ENCODE results near the gene COQ2. TPM values are rescaled to one million over a fixed set of nuclear protein-coding genes. Genes with fewer than 3 reads are reported as not detected.

Gene COQ2
- total and polyA plus RNA-seq, 2 experiments from 2014 or later = 21.1 to 25.3 TPM

DNA sequence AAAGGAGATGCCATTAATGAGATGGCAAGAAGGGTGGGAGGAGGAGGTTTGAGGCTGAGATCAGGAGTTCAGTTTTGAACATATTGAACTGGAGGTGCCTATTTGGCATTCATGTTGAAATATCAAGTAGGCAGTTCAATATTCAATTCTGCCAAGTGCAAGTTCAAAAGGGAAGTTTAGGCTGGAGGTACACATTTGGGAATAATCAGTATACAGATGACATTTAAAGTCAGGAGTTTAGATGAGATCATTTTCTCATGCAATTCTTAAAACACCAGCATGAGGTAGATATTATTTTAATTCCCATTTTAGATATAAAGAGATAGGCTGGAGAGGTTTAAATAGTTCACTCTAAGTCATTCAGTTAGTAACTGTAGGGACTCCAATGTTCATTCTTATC is 26.1 kb downstream of the COQ2 start:
- no peaks in the 10 kb centered on the region for H3K36me3 ChIP-seq (ENCODE audit: insufficient read depth)
- Mint-ChIP-seq H3K9me3 (no peaks in the 10 kb centered on the region), H3K4me1 (no peaks in the 10 kb centered on the region), H3K4me3 (no peak overlapping the region), H3K27ac (no peak overlapping the region), H3K27me3 (ENCODE audit: insufficient read depth, low read depth, poor library complexity) (peaks cover 1% of the 10 kb centered on the region), H3K36me3 (ENCODE audit: low read depth) (peaks cover 5% of the 10 kb centered on the region; the same call in 1 of the 3 replicates)
- no peak overlapping the region for H3K4me3 ChIP-seq
- no peaks in the 10 kb centered on the region for H3K27me3 ChIP-seq (ENCODE audit: insufficient read depth)
- ATAC-seq (no peak), DNase-seq (ENCODE audit: low spot score) (no peak)
- no peaks in the 10 kb centered on the region for H3F3A ChIP-seq (replicated peaks; ENCODE audit: low read depth)
- no peaks in the 10 kb centered on the region for H3K4me1 ChIP-seq (ENCODE audit: insufficient read depth)
- no peaks in the 10 kb centered on the region for H3K9me2 ChIP-seq (ENCODE audit: insufficient read depth)
- peaks cover 7% of the 10 kb centered on the region; the same call in 1 of the 2 replicates for H4K20me1 ChIP-seq (replicated peaks; ENCODE audit: insufficient read depth)
- TF ChIP-seq ZNF114 (CRISPR knock-in tag; IDR thresholded peaks at IDR 0.05) = no peak
- H3K79me2 ChIP-seq (replicated peaks; ENCODE audit: insufficient read depth) = no peaks in the 10 kb centered on the region
- no peak overlapping the region for H2AFZ ChIP-seq
- no peak overlapping the region for H3K27ac ChIP-seq (ENCODE audit: low read depth)
- H3K4me2 ChIP-seq = no peak overlapping the region

DNA sequence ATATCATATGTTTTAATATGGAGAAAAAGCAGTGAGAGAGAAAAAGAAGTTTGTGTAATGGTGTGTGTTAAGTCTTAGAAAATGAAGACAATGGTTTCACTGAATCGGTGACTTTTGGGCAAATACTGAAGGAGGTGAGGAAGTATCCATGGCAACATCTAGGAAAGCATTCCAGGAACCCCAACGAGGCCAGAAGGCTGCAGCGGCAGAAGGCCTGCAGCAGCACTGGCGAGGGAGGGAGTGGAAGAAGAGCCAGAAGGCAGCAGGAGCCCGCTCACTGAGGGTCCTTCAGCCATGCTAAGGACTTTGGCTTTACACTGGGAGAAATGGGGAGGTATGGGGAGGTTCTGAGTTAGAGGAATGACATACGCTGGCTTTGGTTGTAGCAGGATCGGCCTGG is 26.8 kb downstream of the COQ2 start:
- Mint-ChIP-seq H3K36me3 (ENCODE audit: low read depth) (peaks cover 1% of the 10 kb centered on the region; the same call in 1 of the 3 replicates), H3K27ac (no peak overlapping the region), H3K4me3 (no peak overlapping the region), H3K27me3 (ENCODE audit: insufficient read depth, low read depth, poor library complexity) (peaks cover 1% of the 10 kb centered on the region), H3K4me1 (no peaks in the 10 kb centered on the region), H3K9me3 (no peaks in the 10 kb centered on the region)
- Histone ChIP-seq H3K36me3 (ENCODE audit: insufficient read depth) (no peaks in the 10 kb centered on the region), H3K4me2 (no peak overlapping the region), H3K9me2 (ENCODE audit: insufficient read depth) (no peaks in the 10 kb centered on the region), H3K27me3 (ENCODE audit: insufficient read depth) (no peaks in the 10 kb centered on the region), H2AFZ (no peak overlapping the region), H3F3A (replicated peaks; ENCODE audit: low read depth) (no peaks in the 10 kb centered on the region), H3K4me3 (no peak overlapping the region), H4K20me1 (replicated peaks; ENCODE audit: insufficient read depth) (peaks cover 5% of the 10 kb centered on the region; the same call in 1 of the 2 replicates), H3K79me2 (replicated peaks; ENCODE audit: insufficient read depth) (no peaks in the 10 kb centered on the region), H3K4me1 (ENCODE audit: insufficient read depth) (no peaks in the 10 kb centered on the region), H3K27ac (ENCODE audit: low read depth) (no peak overlapping the region)
- TF ChIP-seq JUNB (IDR thresholded peaks at IDR 0.05; ENCODE audit: unreplicated experiment) = no peak
- TF ChIP-seq ZNF331 (CRISPR knock-in tag; IDR thresholded peaks at IDR 0.05; ENCODE audit: low read depth) = no peak
- no peak for TF ChIP-seq POLR2AphosphoS5 (IDR thresholded peaks at IDR 0.05; ENCODE audit: low read depth)
- TF ChIP-seq CREB1 (CRISPR knock-in tag; IDR thresholded peaks at IDR 0.05; ENCODE audit: low read depth) = no peak
- DNase-seq (ENCODE audit: low spot score) (no peak), ATAC-seq (no peak)

DNA sequence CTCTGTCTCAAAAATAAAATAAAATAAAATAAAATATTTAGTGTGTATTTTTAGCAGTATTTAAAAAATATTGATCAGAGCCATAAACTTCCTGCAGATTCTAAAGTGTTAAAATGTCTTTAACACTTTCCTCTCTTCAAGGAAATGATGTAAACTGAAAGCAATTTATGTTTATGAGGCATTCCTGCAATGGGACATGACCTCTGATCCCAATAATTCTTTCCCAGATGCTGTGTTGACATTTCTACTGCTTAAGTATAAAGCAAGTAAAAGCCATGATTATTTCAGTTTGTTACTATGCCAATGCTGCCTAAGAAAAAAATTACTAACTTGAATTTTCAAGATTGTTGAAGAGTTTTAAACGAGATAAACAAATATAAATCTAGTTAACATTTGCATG is 29.0 kb downstream of the COQ2 start:
- Histone ChIP-seq H3K4me2 (no peak overlapping the region), H3K27ac (ENCODE audit: low read depth) (no peak overlapping the region), H3K36me3 (ENCODE audit: insufficient read depth) (no peaks in the 10 kb centered on the region), H3K4me1 (ENCODE audit: insufficient read depth) (no peaks in the 10 kb centered on the region), H3K27me3 (ENCODE audit: insufficient read depth) (no peaks in the 10 kb centered on the region), H3F3A (replicated peaks; ENCODE audit: low read depth) (no peaks in the 10 kb centered on the region), H4K20me1 (replicated peaks; ENCODE audit: insufficient read depth) (no peaks in the 10 kb centered on the region), H3K9me2 (ENCODE audit: insufficient read depth) (no peaks in the 10 kb centered on the region), H3K4me3 (no peak overlapping the region), H2AFZ (no peak overlapping the region), H3K79me2 (replicated peaks; ENCODE audit: insufficient read depth) (no peaks in the 10 kb centered on the region)
- H3K36me3 Mint-ChIP-seq (ENCODE audit: low read depth) = no peaks in the 10 kb centered on the region; the same call in 2 of the 3 replicates
- H3K9me3 Mint-ChIP-seq = no peaks in the 10 kb centered on the region
- DNase-seq (ENCODE audit: low spot score) (no peak), ATAC-seq (no peak)
- peaks cover 1% of the 10 kb centered on the region for H3K27me3 Mint-ChIP-seq (ENCODE audit: insufficient read depth, low read depth, poor library complexity)
- peaks cover 4% of the 10 kb centered on the region; the same call in 2 of the 3 replicates for H3K4me1 Mint-ChIP-seq
- H3K4me3 Mint-ChIP-seq = no peak overlapping the region
- no peak overlapping the region for H3K27ac Mint-ChIP-seq
- TF ChIP-seq ZNF331 (CRISPR knock-in tag; IDR thresholded peaks at IDR 0.05; ENCODE audit: low read depth) = no peak
- TF ChIP-seq, protein P1, sequence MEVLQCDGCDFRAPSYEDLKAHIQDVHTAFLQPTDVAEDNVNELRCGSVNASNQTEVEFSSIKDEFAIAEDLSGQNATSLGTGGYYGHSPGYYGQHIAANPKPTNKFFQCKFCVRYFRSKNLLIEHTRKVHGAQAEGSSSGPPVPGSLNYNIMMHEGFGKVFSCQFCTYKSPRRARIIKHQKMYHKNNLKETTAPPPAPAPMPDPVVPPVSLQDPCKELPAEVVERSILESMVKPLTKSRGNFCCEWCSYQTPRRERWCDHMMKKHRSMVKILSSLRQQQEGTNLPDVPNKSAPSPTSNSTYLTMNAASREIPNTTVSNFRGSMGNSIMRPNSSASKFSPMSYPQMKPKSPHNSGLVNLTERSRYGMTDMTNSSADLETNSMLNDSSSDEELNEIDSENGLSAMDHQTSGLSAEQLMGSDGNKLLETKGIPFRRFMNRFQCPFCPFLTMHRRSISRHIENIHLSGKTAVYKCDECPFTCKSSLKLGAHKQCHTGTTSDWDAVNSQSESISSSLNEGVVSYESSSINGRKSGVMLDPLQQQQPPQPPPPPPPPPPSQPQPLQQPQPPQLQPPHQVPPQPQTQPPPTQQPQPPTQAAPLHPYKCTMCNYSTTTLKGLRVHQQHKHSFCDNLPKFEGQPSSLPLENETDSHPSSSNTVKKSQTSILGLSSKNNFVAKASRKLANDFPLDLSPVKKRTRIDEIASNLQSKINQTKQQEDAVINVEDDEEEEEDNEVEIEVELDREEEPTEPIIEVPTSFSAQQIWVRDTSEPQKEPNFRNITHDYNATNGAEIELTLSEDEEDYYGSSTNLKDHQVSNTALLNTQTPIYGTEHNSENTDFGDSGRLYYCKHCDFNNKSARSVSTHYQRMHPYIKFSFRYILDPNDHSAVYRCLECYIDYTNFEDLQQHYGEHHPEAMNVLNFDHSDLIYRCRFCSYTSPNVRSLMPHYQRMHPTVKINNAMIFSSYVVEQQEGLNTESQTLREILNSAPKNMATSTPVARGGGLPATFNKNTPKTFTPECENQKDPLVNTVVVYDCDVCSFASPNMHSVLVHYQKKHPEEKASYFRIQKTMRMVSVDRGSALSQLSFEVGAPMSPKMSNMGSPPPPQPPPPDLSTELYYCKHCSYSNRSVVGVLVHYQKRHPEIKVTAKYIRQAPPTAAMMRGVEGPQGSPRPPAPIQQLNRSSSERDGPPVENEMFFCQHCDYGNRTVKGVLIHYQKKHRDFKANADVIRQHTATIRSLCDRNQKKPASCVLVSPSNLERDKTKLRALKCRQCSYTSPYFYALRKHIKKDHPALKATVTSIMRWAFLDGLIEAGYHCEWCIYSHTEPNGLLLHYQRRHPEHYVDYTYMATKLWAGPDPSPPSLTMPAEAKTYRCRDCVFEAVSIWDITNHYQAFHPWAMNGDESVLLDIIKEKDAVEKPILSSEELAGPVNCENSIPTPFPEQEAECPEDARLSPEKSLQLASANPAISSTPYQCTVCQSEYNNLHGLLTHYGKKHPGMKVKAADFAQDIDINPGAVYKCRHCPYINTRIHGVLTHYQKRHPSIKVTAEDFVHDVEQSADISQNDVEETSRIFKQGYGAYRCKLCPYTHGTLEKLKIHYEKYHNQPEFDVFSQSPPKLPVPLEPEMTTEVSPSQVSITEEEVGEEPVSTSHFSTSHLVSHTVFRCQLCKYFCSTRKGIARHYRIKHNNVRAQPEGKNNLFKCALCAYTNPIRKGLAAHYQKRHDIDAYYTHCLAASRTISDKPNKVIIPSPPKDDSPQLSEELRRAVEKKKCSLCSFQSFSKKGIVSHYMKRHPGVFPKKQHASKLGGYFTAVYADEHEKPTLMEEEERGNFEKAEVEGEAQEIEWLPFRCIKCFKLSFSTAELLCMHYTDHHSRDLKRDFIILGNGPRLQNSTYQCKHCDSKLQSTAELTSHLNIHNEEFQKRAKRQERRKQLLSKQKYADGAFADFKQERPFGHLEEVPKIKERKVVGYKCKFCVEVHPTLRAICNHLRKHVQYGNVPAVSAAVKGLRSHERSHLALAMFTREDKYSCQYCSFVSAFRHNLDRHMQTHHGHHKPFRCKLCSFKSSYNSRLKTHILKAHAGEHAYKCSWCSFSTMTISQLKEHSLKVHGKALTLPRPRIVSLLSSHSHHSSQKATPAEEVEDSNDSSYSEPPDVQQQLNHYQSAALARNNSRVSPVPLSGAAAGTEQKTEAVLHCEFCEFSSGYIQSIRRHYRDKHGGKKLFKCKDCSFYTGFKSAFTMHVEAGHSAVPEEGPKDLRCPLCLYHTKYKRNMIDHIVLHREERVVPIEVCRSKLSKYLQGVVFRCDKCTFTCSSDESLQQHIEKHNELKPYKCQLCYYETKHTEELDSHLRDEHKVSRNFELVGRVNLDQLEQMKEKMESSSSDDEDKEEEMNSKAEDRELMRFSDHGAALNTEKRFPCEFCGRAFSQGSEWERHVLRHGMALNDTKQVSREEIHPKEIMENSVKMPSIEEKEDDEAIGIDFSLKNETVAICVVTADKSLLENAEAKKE (CRISPR knock-in tag; IDR thresholded peaks at IDR 0.05) = no peak
- TF ChIP-seq NANOG (IDR thresholded peaks at IDR 0.05; ENCODE audit: borderline replicate concordance) = no peak
- TF ChIP-seq, protein P2, sequence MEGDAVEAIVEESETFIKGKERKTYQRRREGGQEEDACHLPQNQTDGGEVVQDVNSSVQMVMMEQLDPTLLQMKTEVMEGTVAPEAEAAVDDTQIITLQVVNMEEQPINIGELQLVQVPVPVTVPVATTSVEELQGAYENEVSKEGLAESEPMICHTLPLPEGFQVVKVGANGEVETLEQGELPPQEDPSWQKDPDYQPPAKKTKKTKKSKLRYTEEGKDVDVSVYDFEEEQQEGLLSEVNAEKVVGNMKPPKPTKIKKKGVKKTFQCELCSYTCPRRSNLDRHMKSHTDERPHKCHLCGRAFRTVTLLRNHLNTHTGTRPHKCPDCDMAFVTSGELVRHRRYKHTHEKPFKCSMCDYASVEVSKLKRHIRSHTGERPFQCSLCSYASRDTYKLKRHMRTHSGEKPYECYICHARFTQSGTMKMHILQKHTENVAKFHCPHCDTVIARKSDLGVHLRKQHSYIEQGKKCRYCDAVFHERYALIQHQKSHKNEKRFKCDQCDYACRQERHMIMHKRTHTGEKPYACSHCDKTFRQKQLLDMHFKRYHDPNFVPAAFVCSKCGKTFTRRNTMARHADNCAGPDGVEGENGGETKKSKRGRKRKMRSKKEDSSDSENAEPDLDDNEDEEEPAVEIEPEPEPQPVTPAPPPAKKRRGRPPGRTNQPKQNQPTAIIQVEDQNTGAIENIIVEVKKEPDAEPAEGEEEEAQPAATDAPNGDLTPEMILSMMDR (conservative IDR thresholded peaks at IDR 0.05; ENCODE audit: low read depth in 2 of 2) = no peak
- TF ChIP-seq POLR2AphosphoS5 (IDR thresholded peaks at IDR 0.05; ENCODE audit: low read depth) = no peak
